ENCODE data around the gene PSMD14.
"Not testable (repeated sequence)": the region's sequence is repeated elsewhere in the genome, so short reads cannot be mapped to it uniquely, and the experiment has no call there.

The PSMD14 gene

GRCh38 chr2:161332371-161332967 is 24.2 kb downstream of the PSMD14 start:
- in situ Hi-C loops (cut with HindIII; ENCODE audit: low sequenced_read_pairs) = no loop called here

GRCh38 chr2:161335626-161336025 is 27.4 kb downstream of the PSMD14 start:
- in situ Hi-C loops (cut with HindIII; ENCODE audit: low sequenced_read_pairs) = no loop called here

GRCh38 chr2:161337247-161337646 is 29.0 kb downstream of the PSMD14 start:
- in situ Hi-C loops (cut with HindIII; ENCODE audit: low sequenced_read_pairs) = no loop called here

- in situ Hi-C loops (cut with HindIII; ENCODE audit: low sequenced_read_pairs) = not testable (repeated sequence)
Measured at GRCh38 chr2:161339532-161339931, 31.3 kb downstream of the PSMD14 start.

- in situ Hi-C loops (cut with HindIII; ENCODE audit: low sequenced_read_pairs) = not testable (repeated sequence)
Measured at GRCh38 chr2:161340930-161341413, 32.7 kb downstream of the PSMD14 start.

- in situ Hi-C loops (cut with HindIII; ENCODE audit: low sequenced_read_pairs) = no loop called here
Measured at GRCh38 chr2:161343235-161343634, 35.0 kb downstream of the PSMD14 start.

GRCh38 chr2:161344692-161345091 is 36.5 kb downstream of the PSMD14 start:
- in situ Hi-C loops (cut with HindIII; ENCODE audit: low sequenced_read_pairs) = no loop called here

- in situ Hi-C loops (cut with HindIII; ENCODE audit: low sequenced_read_pairs) = no loop called here
Measured at GRCh38 chr2:161351678-161352077, 43.5 kb downstream of the PSMD14 start.

GRCh38 chr2:161352719-161353118 is 44.5 kb downstream of the PSMD14 start:
- in situ Hi-C loops (cut with HindIII; ENCODE audit: low sequenced_read_pairs) = no loop called here

- in situ Hi-C loops (cut with HindIII; ENCODE audit: low sequenced_read_pairs) = no loop called here
Measured at GRCh38 chr2:161353543-161353942, 45.3 kb downstream of the PSMD14 start.

- in situ Hi-C loops (cut with HindIII; ENCODE audit: low sequenced_read_pairs) = no loop called here
Measured at GRCh38 chr2:161354106-161354505, 45.9 kb downstream of the PSMD14 start.

- in situ Hi-C loops (cut with HindIII; ENCODE audit: low sequenced_read_pairs) = no loop called here
Measured at GRCh38 chr2:161355106-161355505, 46.9 kb downstream of the PSMD14 start.

GRCh38 chr2:161355983-161356382 is 47.8 kb downstream of the PSMD14 start:
- in situ Hi-C loops (cut with HindIII; ENCODE audit: low sequenced_read_pairs) = no loop called here

GRCh38 chr2:161357097-161357496 is 48.9 kb downstream of the PSMD14 start:
- in situ Hi-C loops (cut with HindIII; ENCODE audit: low sequenced_read_pairs) = no loop called here

- in situ Hi-C loops (cut with HindIII; ENCODE audit: low sequenced_read_pairs) = no loop called here
Measured at GRCh38 chr2:161358838-161359237, 50.6 kb downstream of the PSMD14 start.

- in situ Hi-C loops (cut with HindIII; ENCODE audit: low sequenced_read_pairs) = not testable (repeated sequence)
Measured at GRCh38 chr2:161360095-161360654, 52.0 kb downstream of the PSMD14 start.

GRCh38 chr2:161362568-161363166 is 54.4 kb downstream of the PSMD14 start:
- in situ Hi-C loops (cut with HindIII; ENCODE audit: low sequenced_read_pairs) = no loop called here

GRCh38 chr2:161367675-161368074 is 59.5 kb downstream of the PSMD14 start:
- in situ Hi-C loops (cut with HindIII; ENCODE audit: low sequenced_read_pairs) = no loop called here

- in situ Hi-C loops (cut with HindIII; ENCODE audit: low sequenced_read_pairs) = no loop called here
Measured at GRCh38 chr2:161369311-161369710, 61.1 kb downstream of the PSMD14 start.

GRCh38 chr2:161370981-161371380 is 62.8 kb downstream of the PSMD14 start:
- in situ Hi-C loops (cut with HindIII; ENCODE audit: low sequenced_read_pairs) = no loop called here

- in situ Hi-C loops (cut with HindIII; ENCODE audit: low sequenced_read_pairs) = no loop called here
Measured at GRCh38 chr2:161371869-161372268, 63.6 kb downstream of the PSMD14 start.

- in situ Hi-C loops (cut with HindIII; ENCODE audit: low sequenced_read_pairs) = no loop called here
Measured at GRCh38 chr2:161373942-161374341, 65.7 kb downstream of the PSMD14 start.

Data from DLD1 (cell line).